Neural cell (in vitro differentiated cells): ENCODE data around the gene CEP85L.

Experiments used
- CTCF ChIP-seq: fragments of 450-650 bp; IDR thresholded peaks from 2 replicates; pipeline ENCODE4 v1.5.1; 2014; ENCODE audit warnings: antibody characterized with exemption, mild to moderate bottlenecking, moderate library complexity; ENCODE audit not compliant: poor library complexity, severe bottlenecking
- EZH2 ChIP-seq: fragments of 200-600, 300-800 bp; shearing (Covaris generic), sonication (generic); IDR thresholded peaks from 2 replicates; pipeline ENCODE4 v1.6.1; 2014; ENCODE audit warnings: antibody characterized with exemption, low read length, borderline replicate concordance, mild to moderate bottlenecking; ENCODE audit not compliant: insufficient read depth, poor library complexity, severe bottlenecking
- MXI1 ChIP-seq: fragments of 450-650 bp; conservative IDR thresholded peaks from 2 replicates; pipeline ENCODE4 v1.6.1; 2014; ENCODE audit warnings: antibody characterized with exemption, mild to moderate bottlenecking; ENCODE audit not compliant: poor library complexity, severe bottlenecking
- POLR2AphosphoS5 ChIP-seq: IDR thresholded peaks from 2 replicates; pipeline ENCODE4 v1.6.1; 2012
- RAD21 ChIP-seq: fragments of 450-650 bp; conservative IDR thresholded peaks from 2 replicates; pipeline ENCODE4 v1.6.1; 2014; ENCODE audit warnings: antibody characterized with exemption, mild to moderate bottlenecking, moderate library complexity
- REST ChIP-seq: IDR thresholded peaks from 2 replicates; pipeline ENCODE4 v1.6.1; 2012; ENCODE audit warnings: borderline replicate concordance
- TAF1 ChIP-seq: IDR thresholded peaks from 2 replicates; pipeline ENCODE4 v1.6.1; 2012; ENCODE audit warnings: low read depth

- TF ChIP-seq CTCF = no peak
- no peak for TF ChIP-seq POLR2AphosphoS5
- TF ChIP-seq EZH2 = no peak
- TF ChIP-seq RAD21 = no peak
- no peak for TF ChIP-seq TAF1
- TF ChIP-seq MXI1 = no peak
- no peak for TF ChIP-seq REST
These were observed 742 bp upstream of the CEP85L start for GRCh38 chr6:118652051-118652615.
